LNCAP (cell line): Measurements from ENCODE around the gene HEG1.

Experiments
- TF ChIP-seq, protein P1 (sequence below): fragments of 450-650 bp; IDR thresholded peaks from 2 replicates; pipeline ENCODE4 v1.5.1; 2017; ENCODE audit warnings: mild to moderate bottlenecking

Gene HEG1

GRCh38 chr3:125051715-125052581 is 3.8 kb downstream of the HEG1 start:
- TF ChIP-seq, protein P1, sequence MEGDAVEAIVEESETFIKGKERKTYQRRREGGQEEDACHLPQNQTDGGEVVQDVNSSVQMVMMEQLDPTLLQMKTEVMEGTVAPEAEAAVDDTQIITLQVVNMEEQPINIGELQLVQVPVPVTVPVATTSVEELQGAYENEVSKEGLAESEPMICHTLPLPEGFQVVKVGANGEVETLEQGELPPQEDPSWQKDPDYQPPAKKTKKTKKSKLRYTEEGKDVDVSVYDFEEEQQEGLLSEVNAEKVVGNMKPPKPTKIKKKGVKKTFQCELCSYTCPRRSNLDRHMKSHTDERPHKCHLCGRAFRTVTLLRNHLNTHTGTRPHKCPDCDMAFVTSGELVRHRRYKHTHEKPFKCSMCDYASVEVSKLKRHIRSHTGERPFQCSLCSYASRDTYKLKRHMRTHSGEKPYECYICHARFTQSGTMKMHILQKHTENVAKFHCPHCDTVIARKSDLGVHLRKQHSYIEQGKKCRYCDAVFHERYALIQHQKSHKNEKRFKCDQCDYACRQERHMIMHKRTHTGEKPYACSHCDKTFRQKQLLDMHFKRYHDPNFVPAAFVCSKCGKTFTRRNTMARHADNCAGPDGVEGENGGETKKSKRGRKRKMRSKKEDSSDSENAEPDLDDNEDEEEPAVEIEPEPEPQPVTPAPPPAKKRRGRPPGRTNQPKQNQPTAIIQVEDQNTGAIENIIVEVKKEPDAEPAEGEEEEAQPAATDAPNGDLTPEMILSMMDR = no peak

DNA sequence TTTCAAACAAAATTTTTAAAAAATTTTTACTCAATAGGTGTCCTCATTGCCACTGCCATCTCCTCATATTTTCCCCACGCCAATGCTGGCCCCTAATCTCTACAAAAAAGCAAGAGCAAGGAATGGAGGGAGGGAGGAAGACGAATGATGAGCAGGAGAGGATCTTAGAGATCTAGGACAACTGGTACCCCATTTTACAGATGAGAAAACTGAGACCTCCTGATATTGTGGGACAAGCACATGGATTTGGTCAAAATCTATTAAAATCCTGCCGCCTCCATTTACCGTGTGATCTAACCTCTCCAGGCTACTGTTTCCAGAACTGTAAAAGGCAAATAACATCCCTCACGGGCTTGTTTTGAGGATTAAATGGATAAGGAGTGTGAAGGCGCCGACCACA is 4.6 kb downstream of the HEG1 start:
- TF ChIP-seq, protein P1 = no peak

DNA sequence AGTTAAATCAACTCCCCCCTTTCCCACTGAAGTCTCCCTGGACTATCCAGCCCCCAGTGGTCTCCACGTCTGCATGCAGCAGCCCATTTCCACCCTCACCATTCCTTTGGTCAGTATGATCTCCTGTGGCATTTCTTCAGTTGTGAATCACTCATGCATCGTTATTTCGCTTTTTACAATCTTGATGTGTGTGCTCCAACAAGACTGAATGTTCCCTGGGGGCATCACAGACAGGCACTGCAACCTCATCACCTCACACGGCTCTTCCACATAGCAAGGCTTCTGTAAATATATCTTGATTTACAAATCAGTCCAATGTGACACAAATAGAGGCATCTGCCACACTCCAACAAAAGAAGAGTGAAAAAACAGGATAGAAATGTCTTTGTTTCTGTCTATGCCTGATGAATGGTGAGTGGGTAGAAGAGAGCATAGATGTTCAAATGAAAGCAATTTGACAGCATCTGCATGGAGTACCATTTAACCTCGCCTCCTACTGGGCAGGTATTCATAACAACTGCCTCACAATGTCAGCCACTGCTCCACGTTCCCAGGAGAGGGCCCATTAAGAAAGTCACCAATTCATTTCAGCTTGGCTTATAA is 5.2 kb downstream of the HEG1 start:
- TF ChIP-seq, protein P1 = no peak

- TF ChIP-seq, protein P1 = no peak
Observed at GRCh38 chr3:125048282-125048681, 7.5 kb downstream of the HEG1 start.

DNA sequence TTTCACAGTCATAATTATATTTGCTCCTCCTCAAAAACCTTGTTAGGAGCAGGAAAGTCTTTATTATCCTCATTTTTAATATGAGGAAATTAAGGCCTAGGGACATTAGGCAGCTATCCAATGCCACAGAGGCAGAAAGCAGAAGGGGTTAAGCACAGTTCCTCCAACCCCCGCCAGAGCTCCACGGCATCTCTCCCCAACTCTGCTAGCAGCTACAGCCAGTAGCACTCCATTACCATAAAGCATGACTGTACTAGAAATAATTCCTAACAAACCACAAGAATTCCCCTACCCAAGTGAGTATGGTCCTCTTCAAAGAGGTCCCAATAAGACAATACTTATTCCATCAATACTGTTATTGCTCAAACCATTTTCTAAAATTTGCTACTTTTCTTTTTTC is 9.8 kb downstream of the HEG1 start:
- TF ChIP-seq, protein P1 = no peak

- TF ChIP-seq, protein P1 = no peak
Observed at GRCh38 chr3:125045194-125045593, 10.6 kb downstream of the HEG1 start.

- TF ChIP-seq, protein P1 = no peak
Observed at GRCh38 chr3:125043599-125044151, 12.1 kb downstream of the HEG1 start.
